Measurements from ENCODE around the gene FBXW5.

DNA sequence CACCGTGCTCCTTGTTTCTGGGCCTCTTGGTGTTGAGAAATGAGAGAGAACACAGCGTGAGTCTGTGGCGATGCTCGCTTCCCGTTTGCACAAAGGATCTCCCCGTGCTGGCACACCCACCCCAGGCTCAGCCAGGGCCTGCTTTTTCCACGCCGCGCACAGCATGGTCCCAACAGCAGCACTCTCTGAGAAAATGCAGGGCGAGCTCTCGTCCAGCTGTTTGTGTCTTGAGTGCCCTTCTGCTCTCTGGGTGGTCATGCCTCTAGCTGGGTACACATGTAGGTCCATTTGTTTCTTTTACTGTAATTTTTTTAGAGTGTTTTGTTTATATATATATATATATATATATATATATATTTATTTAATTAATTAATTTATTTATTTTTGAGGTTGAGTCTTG lies 26.6 kb downstream of the FBXW5 start:
- TF ChIP-seq YY1 (IDR thresholded peaks at IDR 0.05; ENCODE audit: insufficient read depth, insufficient read length) (no peak), ZNF274 (IDR thresholded peaks at IDR 0.05; ENCODE audit: low read depth, low read length) (no peak), SUZ12 (IDR thresholded peaks at IDR 0.05; ENCODE audit: extremely low read depth, insufficient read depth, insufficient read length) (no peak)
